Pons (tissue), 1 donor: ENCODE data around the gene INMT.

Source experiments
- DNase-seq: peaks from one replicate; pipeline ENCODE4 v3.0.0-alpha.2; 2016; ENCODE audit warnings: low spot score

The INMT gene

DNA sequence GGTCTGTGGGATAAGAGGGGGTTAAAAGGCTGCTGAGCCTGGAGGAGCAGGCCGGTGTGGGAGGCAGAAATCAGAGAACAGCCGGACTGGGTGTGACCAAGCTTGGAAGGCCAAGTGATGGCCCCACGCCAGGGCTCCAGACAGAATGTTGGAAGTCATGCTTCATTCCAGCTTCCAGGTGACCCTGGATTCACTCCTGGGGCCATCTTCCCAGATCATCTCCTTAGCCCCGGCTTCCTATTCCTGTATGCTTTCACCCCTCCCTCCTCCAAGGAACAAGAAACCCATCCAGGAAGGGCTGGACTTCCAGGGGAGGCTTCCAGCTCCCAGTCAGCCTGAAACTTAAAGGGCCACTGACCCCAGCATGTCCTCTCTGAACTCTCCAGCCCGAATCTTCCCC lies 1.0 kb downstream of the INMT start:
- DNase-seq, result no peak

DNA sequence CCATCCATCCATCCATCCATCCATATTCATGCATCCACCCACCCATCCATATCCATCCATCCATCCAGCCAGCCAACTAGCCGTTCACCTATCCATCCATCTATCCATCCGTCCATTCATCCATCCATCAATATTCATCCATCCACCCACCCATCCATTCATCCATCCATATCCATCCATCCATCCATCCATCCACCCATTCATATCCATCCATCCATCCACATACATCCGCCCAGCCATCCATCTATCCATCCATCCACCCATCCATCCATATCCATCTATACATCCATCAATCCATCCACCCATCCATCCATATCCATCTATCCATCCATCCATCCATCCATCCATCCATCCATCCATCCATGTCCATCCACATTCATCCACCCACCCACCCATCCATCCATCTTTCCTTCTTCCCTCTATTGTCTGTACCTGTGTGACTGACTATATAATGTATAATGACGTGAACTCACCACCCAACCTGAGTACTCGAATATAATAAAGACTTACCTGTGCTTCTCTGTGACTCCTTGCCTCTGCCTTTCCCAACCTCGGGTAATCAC lies 2.5 kb downstream of the INMT start:
- no peak for DNase-seq

DNA sequence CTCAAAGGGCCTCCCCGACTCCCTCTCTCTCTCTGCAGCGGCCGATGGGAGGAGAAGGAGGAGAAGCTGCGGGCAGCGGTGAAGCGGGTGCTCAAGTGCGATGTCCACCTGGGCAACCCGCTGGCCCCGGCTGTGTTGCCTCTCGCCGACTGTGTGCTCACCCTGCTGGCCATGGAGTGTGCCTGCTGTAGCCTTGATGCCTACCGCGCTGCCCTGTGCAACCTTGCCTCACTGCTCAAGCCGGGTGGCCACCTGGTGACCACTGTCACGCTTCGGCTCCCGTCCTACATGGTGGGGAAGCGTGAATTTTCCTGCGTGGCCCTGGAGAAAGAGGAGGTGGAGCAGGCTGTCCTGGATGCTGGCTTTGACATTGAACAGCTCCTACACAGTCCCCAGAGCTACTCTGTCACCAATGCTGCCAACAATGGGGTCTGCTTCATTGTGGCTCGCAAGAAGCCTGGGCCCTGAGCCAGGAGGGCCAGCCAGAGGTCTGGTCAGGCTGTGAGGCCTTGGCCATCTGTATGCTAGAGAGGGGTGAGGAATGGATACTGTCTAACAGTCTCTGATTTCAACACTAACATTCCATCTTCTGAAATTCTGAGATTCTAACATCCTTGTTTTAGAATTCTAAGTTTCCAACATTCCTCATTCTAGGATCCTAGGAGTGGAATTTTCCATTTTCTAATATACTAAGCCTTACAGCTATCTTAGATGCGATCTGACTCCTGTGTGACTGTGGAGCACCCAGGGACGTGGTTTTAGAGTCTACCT lies 3.6 kb downstream of the INMT start:
- DNase-seq, result peak; percentile 25

DNA sequence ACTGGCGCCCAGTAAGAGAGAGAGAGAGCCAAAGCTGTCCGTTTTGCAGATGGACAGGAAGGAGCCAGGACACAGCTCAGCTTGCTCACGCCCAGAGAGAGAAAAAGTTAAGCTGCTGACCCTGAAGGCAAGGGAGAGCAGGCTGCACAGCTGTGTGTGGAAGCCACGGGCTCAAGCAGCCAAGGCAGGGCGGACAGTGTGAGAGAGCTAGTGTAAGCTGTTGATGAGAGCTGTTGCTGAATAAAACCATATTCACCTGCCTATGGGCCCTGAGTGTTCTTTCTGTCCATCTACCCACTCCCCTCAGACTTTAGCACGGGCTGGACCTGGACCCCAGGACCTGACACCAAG lies 5.4 kb downstream of the INMT start:
- no peak for DNase-seq

DNA sequence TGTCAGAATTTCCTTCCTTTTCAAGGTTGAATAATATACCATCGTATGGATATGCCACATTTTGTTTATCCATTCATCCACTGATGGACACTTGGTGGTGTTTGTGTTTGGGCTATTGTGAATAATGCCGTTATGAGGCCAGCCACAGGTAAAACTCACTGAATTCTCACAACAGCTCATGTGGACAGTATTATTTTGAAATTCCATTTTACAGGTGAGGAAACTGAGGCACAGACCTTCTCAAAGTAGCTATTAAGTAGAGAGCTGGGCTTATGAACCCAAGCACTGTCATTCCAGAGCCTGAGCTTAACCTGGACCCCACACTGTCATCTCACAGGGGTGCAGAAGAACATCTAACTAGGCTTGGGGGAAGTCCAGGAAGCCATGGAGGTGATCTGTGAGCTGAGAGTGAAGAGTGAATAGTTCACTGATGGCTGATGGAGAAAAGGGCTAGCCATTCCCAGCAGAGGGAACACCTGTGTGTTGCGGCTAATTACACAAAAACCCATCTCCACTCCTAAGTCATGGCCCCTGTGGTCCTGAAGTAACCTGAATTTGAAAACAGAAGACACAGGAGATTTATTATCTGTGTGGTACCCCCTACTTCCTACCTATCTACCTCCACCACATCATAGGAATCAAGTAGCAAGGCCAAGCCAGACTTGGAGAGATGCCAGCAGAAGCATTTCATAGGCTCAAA lies 8.7 kb downstream of the INMT start:
- no peak for DNase-seq

DNA sequence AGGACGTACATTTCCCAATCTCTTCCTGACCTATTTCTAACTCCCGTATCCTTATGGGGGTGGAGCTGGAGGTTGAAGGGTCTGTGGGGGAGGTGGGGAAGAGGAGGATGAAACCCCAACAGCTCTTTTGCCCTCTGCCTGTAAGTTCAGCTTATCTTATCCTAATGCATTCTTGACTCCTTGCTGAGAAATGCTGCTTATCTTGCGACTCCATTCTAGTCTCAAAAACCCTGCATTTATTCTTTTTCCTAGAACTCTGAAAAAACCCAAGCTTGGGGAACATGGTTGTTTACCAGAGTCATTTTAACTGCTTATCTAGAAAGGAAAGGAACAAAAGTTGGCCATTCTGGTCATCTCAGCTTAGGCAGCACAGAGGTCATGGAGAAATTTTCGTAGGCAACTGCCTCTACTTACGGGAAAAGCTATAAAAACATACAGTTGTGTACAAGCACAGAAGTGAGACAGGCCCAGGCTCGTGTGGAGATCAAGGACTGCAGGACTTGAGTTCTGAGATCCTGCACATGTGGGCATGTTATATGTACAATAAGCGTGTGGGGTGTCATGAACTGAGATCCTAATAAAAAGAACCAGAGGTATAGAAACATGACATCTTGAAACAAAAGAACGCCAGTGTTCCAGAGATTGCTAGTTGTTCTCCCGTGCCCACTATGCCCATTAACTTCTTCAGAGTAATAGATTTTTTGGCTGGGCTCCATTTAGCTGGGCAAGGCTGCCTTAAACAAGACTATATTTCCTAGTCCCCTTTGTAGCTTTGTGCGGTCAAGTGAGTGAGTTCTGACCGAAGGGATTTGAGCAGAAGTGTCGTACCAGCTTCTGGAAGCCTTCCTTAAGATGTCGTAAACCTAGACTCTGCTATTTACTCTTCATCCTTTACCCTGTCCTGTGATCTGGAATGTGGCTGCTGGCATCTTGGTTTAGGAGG lies 9.6 kb downstream of the INMT start:
- no peak for DNase-seq

DNA sequence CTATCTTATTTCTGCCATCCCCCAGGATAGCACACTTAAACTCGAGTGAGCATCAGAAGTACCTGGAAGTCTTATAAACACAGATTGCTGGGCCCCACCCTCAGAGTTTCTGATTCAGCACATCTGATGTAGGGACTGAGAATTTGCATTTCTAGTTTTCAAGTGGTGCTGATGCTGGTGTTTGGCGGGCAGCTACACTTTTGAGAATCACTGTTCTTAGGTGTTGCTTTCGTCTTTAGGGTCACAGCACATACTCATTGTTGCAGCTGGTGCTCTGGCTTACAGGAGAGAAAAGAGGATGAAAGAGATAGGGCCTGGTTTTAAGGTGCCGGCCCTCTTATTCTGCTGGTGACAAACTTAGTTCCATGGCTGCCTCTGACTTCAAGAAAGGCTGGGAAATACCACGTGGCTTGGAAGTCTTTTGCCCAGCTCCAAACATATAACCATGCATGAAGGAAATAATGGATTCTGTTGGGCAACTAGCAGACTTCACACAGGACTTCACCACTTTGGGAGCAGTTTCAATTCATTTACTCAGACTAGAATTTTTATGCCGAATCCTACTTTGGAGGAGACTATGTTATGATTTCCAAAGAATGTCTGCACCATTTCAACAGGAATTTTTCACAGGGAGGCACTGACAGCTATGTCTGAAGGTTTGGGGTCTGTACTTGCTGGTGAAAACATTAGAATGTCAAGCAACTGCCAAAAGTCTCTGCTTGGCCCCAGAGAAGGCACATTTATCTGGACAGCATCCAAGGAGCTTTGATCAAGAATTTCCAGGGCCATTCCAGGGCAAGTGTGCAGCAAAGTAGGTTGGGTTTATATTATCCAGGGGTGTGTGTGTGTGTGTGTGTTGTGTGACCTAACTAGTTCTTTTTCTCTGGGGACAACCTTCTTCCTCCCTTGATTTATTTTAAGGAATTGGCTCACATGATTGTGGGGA lies 12.4 kb downstream of the INMT start:
- DNase-seq, result no peak

DNA sequence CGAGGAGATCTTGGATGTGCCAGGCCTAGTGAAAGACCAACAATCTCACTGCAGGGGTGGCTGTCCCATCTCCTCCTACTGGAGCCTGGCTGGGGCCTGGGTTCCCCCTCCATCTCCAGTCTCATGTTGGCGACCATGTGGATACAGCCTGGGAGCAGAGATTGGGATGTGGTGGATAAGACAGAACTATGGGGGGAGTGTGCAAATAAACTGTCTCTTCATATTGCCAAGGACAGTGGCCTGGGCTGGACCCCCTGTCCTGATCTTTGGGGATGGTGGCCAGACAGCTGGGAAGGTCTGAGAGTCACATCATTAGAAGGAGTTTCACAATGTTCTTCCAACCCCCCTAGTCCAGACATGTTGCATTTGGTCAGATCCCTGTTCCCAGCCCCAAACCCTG lies 13.5 kb downstream of the INMT start:
- no peak for DNase-seq

DNA sequence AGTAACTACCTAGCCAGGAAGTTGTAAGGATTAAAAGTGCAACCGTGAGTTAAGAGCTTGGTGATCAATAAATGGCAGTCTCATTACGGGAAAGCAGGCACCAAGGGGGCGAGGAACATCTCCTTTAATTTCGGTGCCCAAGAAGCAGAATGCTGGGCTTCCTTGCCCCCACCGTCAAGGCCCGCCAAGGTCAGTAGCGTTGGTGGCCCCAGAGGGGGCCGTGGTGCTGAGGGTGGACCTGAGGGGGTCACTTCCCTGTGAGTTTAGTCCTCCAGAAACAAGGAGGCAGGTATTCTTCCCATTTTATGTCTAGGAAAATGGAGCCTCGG lies 18.9 kb downstream of the INMT start:
- no peak for DNase-seq

DNA sequence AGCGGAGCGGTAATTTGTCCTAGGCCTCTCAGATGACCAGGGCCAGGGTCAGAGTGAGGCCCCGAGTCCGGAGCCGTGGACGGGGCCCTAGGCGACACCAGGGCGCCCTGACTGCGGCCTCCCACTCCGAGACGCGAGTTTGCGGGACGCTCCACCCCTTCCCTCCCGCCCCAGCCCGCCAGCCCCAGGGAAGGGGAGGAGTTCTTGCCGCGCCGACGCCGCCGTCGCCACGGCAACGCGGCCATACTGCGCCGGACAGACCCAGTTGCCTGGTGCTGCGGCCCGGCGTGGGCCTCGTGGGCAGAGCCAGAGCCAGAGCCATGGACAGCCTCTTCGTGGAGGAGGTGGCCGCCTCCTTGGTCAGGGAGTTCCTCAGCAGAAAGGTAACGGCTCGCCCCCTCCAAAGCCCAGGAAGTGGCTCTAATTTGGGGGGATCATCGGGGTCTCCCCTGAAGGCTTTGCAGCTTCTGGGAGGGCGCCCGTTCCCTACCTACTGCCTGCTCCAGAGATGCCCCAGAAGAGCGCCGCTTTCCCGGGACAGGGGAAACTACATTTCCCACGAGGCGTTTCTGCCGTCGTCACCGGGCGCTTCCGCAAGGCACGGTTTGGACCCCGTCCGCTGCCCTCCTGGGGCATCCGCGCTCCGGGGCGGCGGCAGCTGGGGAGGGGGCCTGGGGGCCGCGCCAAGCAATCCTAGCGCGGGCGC lies 19.4 kb downstream of the INMT start, which contains the start of gene MINDY4:
TSS of gene MINDY4 (plus strand) at position 244 of the 706 bp plus-strand sequence. CDS start at position 321, 77 bp downstream.
- peak; percentile 35 for DNase-seq

DNA sequence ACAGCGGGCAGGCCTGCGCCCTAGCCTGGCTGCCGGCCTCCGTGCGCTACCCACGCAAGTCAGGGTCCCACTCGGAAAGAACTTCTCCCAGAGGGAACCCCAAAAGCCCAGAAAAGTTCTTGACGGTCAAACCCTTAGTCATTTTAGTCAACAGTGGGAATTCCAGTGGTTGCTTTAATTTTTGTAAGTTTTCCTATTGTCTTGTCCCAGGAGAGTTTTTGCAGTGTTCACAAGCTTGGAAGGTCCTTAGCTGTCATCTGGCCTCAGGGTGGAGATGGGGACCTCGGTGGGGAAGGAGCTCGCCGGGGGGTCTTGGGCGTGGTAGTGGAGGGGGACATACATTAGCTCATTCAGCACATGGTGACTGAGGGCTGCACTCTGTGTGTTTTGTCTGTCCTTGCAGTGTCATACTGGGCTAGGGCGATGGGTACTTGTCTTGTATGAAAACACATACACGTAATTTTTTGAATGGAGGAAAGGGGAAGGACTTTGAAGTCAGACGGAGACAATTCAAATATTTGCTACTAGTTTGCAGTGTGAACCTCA lies 20.0 kb downstream of the INMT start:
- DNase-seq, result no peak

DNA sequence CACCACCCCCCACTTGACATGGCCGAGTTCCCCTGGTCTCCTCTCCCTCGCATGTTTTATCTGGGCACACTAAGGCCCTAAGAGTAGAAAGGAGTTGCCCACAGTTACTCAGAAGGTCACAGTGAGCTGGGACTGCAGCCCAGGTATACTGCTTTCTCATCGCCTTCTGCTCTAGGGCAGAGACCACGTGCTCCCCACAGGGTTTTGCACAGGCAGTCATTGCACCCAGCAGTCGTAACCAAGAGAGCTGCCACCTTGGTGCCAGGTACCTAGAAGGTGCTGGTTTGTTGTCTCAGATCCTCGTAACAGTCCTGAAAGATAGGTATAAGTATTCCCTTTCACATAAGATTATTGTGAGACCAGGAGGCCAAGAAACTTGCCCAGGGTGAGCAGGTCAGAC lies 21.0 kb downstream of the INMT start:
- DNase-seq, result no peak

DNA sequence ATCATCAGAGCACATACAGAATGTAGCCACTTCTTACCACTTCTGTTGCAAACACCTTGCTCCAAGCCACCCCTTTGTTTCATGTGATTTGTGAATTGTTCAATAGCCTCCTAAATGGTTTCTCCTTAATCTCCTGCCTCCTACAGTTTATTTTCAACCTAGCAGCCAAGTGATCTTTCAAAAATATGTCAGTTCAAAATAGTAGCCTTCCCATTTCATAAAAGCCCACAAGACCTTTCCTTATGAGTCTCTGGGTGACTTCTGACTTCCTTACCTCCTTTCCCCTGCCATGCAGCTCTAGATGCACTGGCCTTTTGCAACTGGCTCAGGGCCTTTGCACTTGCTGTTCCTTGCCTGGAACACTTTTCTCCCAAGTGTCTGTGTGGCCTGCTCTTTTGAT lies 24.1 kb downstream of the INMT start:
- DNase-seq, result no peak

DNA sequence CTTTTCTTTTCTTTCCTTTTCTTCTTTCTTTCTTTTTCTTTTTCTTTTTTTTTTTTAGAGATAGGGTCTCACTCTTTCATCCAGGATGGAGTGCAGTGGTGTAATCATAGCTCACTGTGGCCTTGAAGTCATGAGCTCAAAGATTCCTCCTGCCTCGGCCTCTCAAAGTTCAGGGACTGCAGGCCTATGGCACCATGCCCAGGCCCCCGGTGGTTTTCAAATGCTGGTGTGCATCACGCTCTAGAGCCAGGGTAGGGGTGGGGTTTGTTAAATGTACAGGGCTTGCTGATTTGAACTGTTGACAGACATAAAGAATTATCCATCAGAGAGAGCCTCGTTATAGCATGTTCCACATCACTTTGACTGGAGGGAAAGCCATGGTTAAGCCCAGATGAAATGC lies 25.0 kb downstream of the INMT start:
- DNase-seq, result no peak

DNA sequence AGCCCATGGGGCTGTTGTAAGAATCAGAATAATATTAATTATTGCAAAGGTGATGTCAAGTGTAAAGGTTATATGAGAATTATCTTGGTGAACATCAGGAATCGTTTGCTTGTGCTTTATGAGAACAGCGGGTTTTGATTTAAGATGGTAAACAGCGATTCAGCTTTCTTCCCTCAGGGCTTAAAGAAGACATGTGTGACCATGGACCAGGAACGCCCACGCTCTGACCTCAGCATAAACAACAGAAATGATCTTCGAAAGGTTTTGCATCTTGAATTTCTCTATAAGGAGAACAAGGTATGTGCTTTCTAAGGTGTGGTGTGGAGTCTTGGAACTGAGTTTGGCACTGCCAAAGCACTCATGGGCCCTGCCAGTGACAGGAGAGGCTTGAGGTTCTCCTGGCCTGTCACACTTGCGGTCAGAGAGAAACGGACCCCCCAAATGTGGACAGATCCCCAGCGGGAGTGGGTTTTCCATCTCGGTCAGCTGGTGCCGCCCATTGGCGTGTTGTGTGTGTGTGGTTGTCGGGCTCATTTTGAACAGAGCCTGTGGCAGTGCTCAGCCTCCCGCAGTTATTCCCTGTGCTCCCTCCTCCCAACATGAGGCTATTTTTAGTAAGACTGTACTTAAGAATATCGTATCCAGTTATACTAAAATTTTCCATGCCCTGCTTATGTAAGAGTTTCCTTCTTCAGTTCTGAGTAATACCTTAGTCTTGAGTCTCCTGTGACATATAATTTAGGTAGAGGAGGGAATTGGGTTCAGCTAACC lies 26.5 kb downstream of the INMT start:
- no peak for DNase-seq

DNA sequence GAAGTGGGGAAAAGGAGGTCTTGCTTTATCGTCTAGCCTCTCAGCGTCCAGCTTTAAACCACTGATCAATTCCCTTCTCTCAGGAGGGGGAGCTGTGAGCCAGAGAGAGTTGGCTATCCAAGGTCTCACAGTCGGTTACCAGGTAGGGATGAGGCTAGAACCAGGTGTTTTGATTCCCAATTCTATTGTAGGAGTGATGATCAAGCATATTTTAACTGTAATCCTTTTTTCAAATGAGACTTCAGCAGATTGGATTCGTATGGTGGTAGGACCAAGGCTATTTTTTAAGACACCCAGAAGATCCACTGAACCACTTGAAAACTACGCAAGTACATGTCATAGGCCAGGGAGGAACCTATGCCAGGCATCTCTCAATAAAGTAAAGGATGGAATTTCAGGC lies 27.6 kb downstream of the INMT start:
- no peak for DNase-seq

DNA sequence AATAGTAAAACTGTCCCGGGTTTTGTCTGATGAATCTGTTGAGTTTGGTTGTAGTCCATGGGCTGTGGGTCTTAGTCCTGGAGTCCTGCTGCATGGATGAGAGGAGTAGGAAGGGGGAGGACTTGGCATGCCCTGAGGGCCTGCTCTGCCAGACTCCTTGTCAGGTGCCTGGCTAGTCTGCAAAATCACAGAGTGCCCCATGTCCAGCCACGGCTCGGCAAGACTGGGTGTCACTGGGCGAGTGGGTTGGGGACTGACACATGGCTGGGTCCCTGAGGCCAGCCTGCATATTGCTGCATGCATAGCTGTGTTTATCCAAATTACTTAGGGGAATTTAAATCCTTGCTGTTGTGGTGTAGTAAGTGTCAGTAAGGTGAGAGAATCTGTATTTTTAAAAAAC lies 29.0 kb downstream of the INMT start:
- no peak for DNase-seq

DNA sequence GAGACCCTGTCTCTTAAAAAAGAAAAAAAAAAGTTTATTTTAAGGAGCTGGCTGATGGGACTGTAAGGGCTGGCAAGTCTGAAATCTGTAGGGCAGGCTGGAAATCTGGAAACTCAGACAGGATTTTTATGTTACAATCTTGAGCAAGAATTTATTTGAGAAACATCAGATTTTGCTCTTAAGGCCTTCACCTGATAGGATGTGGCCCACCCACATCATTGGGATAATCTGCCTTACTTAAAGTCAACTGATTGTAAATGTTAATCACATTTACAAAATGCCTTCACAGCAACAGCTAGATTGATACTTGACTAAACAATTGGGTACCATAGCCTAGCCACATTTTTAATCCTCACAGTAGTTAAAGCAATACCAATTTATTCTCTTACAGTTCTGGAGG lies 30.8 kb downstream of the INMT start:
- DNase-seq, result no peak

DNA sequence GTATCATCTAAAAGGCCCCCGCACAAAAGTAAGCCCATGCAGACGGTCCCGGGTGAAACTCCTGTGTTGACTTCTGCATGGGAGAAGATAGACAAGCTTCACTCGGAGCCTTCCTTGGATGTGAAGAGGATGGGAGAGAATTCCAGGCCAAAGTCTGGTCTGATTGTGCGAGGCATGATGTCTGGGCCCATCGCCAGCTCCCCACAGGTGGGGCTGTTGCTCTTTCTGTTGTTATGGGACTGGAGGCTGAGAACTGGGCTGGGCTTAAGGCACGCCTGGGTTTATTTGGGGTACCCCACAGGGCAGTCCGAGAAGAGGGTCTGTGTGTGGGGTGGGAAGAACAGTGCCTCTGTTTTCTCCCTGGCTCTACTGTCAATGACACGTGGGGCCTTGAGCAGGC lies 33.9 kb downstream of the INMT start:
- DNase-seq, result no peak

DNA sequence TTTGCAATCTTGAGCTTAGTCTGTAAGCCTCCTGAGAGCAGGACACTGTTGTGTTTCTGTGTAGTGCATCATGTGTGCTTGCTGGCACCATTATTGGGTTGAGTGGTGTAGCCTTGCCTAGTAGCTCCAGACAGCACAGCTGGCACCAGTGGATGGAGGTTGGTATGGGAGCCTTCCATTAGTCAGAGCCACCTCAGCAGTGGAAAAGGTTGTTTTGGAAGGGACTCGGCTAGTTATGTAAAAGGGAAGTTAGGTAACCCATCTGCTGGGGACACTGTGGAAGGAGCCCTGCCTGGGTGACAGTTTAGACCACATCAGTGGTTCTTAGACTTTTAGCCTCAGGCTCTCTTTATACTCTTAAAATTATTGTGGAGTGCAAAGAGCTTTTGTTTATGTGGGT lies 35.6 kb downstream of the INMT start:
- DNase-seq, result no peak
